Loucy (cell line): ENCODE data around the gene OGT.
"Not testable (repeated sequence)": the region's sequence is repeated elsewhere in the genome, so short reads cannot be mapped to it uniquely, and the experiment has no call there.

ENCODE experiments used
- H2AFZ ChIP-seq: fragments of 200-600 bp; sonication (generic); 2 replicates; pipeline ENCODE4 v1.6.0; 2016; ENCODE audit warnings: antibody characterized with exemption, mild to moderate bottlenecking, low read length, moderate library complexity
- H3F3A ChIP-seq: fragments of 200-600 bp; 2 replicates; pipeline ENCODE4 v1.6.0; 2016; ENCODE audit warnings: antibody characterized with exemption, low read depth, mild to moderate bottlenecking
- H3K27me3 ChIP-seq: fragments of 200-600 bp; sonication (generic); 2 replicates; pipeline ENCODE4 v1.6.1; 2014; ENCODE audit warnings: low read length, mild to moderate bottlenecking; ENCODE audit not compliant: insufficient read depth, poor library complexity, severe bottlenecking
- H3K36me3 ChIP-seq: fragments of 200-600 bp; sonication (generic); 2 replicates; pipeline ENCODE4 v1.6.1; 2016; ENCODE audit warnings: low read length; ENCODE audit not compliant: insufficient read depth
- H3K4me1 ChIP-seq: fragments of 200-600 bp; sonication (generic); 2 replicates; pipeline ENCODE4 v1.5.1; 2014; ENCODE audit warnings: low read length, mild to moderate bottlenecking; ENCODE audit not compliant: insufficient read depth, poor library complexity, severe bottlenecking
- H3K4me2 ChIP-seq: fragments of 200-600 bp; sonication (generic); 2 replicates; pipeline ENCODE4 v1.6.0; 2014; ENCODE audit warnings: antibody characterized with exemption, low read length, low read depth, mild to moderate bottlenecking; ENCODE audit not compliant: poor library complexity, severe bottlenecking
- H3K4me3 ChIP-seq: fragments of 200-600 bp; sonication (generic); 2 replicates; pipeline ENCODE4 v1.5.1; 2014; ENCODE audit warnings: low read length, mild to moderate bottlenecking, mixed read lengths; ENCODE audit not compliant: poor library complexity, severe bottlenecking
- H3K79me2 ChIP-seq: fragments of 200-600 bp; sonication (generic); 2 replicates; pipeline ENCODE4 v1.6.1; 2014; ENCODE audit warnings: low read length; ENCODE audit not compliant: insufficient read depth
- H3K9ac ChIP-seq: fragments of 200-600 bp; sonication (generic); 2 replicates; pipeline ENCODE4 v1.6.0; 2014; ENCODE audit warnings: mild to moderate bottlenecking, low read depth, low read length, moderate library complexity; ENCODE audit not compliant: poor library complexity, severe bottlenecking
- H3K9me2 ChIP-seq: fragments of 200-600 bp; sonication (generic); replicated peaks from 2 replicates; pipeline ENCODE4 v1.6.1; 2016; ENCODE audit warnings: low read depth, low read length, mixed read lengths
- H3K9me3 ChIP-seq: fragments of 200-600 bp; sonication (generic); 2 replicates; pipeline ENCODE4 v1.6.1; 2014; ENCODE audit warnings: mild to moderate bottlenecking, antibody characterized with exemption, low read length, low read depth; ENCODE audit not compliant: insufficient read depth
- H4K20me1 ChIP-seq: fragments of 200-600 bp; sonication (generic); 2 replicates; pipeline ENCODE4 v1.6.0; 2014; ENCODE audit warnings: antibody characterized with exemption, low read length, mild to moderate bottlenecking; ENCODE audit not compliant: insufficient read depth, poor library complexity, severe bottlenecking
- CTCF ChIP-seq: fragments of 200-600 bp; sonication (generic); conservative IDR thresholded peaks from 2 replicates; pipeline ENCODE4 v1.5.1; 2014; ENCODE audit warnings: mild to moderate bottlenecking, antibody characterized with exemption, low read length
- EZH2phosphoT487 ChIP-seq: fragments of 200-600 bp; IDR thresholded peaks from 2 replicates; pipeline ENCODE4 v1.6.1; 2018; ENCODE audit warnings: antibody characterized with exemption, mild to moderate bottlenecking, moderate library complexity, borderline replicate concordance

The OGT gene

GRCh38 chrX:71609095-71609750 is 76.3 kb downstream of the OGT start:
- Histone ChIP-seq H2AFZ (no peak overlapping the region), H3K9ac (no peak overlapping the region), H3F3A (no peaks in the 10 kb centered on the region; the same call in 1 of the 2 replicates), H3K9me3 (no peaks in the 10 kb centered on the region), H3K36me3 (peaks cover 5% of the 10 kb centered on the region; the same call in 1 of the 2 replicates), H3K27me3 (no peaks in the 10 kb centered on the region), H3K4me1 (peaks cover 35% of the 10 kb centered on the region), H4K20me1 (no peaks in the 10 kb centered on the region), H3K79me2 (no peaks in the 10 kb centered on the region), H3K4me2 (no peak overlapping the region), H3K4me3 (no peak overlapping the region), H3K9me2 (no peaks in the 10 kb centered on the region)
- TF ChIP-seq EZH2phosphoT487 (no peak), CTCF (no peak)

GRCh38 chrX:71611736-71612135 is 78.8 kb downstream of the OGT start:
- H3K4me2 ChIP-seq, H2AFZ ChIP-seq, H3K9me2 ChIP-seq, H3K9ac ChIP-seq, H3F3A ChIP-seq, H4K20me1 ChIP-seq, H3K36me3 ChIP-seq, H3K27me3 ChIP-seq, H3K9me3 ChIP-seq, H3K4me3 ChIP-seq, H3K79me2 ChIP-seq: not testable (repeated sequence)
- peaks cover 35% of the 10 kb centered on the region for H3K4me1 ChIP-seq

GRCh38 chrX:71612256-71612655 is 79.4 kb downstream of the OGT start:
- H3K4me2 ChIP-seq = no peak overlapping the region
- H3K27me3 ChIP-seq = no peaks in the 10 kb centered on the region
- H3K79me2 ChIP-seq = 0 out of 2 replicates have a peak, but pooled peaks cover 3% of the 10 kb centered on the region
- H3K9me3 ChIP-seq = no peaks in the 10 kb centered on the region
- TF ChIP-seq EZH2phosphoT487 (no peak), CTCF (no peak)
- no peak overlapping the region for H3K9ac ChIP-seq
- H2AFZ ChIP-seq = no peak overlapping the region
- H3K4me1 ChIP-seq = peaks cover 33% of the 10 kb centered on the region
- H3K36me3 ChIP-seq = no peaks in the 10 kb centered on the region
- no peaks in the 10 kb centered on the region; the same call in 1 of the 2 replicates for H3F3A ChIP-seq
- H3K4me3 ChIP-seq = no peak overlapping the region
- H4K20me1 ChIP-seq = no peaks in the 10 kb centered on the region
- H3K9me2 ChIP-seq = no peaks in the 10 kb centered on the region

GRCh38 chrX:71615056-71615455 is 82.2 kb downstream of the OGT start:
- no peaks in the 10 kb centered on the region for H3F3A ChIP-seq
- no peaks in the 10 kb centered on the region for H3K9me3 ChIP-seq
- no peaks in the 10 kb centered on the region for H3K27me3 ChIP-seq
- TF ChIP-seq CTCF = no peak
- TF ChIP-seq EZH2phosphoT487 = no peak
- no peak overlapping the region for H3K4me3 ChIP-seq
- no peak overlapping the region for H2AFZ ChIP-seq
- no peaks in the 10 kb centered on the region for H3K36me3 ChIP-seq
- no peaks in the 10 kb centered on the region for H3K9me2 ChIP-seq
- 0 out of 2 replicates have a peak, but pooled peaks cover 11% of the 10 kb centered on the region for H3K79me2 ChIP-seq
- H3K9ac ChIP-seq = no peak overlapping the region
- no peaks in the 10 kb centered on the region for H4K20me1 ChIP-seq
- H3K4me1 ChIP-seq = peaks cover 39% of the 10 kb centered on the region
- H3K4me2 ChIP-seq = no peak overlapping the region
